Caco-2 (cell line): ENCODE results near the gene DOCK4. TPM values are rescaled to one million over a fixed set of nuclear protein-coding genes. Genes with fewer than 3 reads are reported as not detected.

Experiments
- BruUV-seq: library from RNA; stranded (reverse); fragments of 400-500 nt; replicated peaks from 2 replicates; lab custom pipeline; 2021; lab: Mats Ljungman, UMichigan
- CTCF ChIA-PET: fragments of 300-600 bp; sonication (Branson Sonifier 250); formaldehyde crosslinking; loops from one replicate; lab custom pipeline; 2022; ENCODE audit warnings: antibody characterized with exemption; lab: Charles Lee
- POLR2A ChIA-PET: fragments of 300-600 bp; sonication (Branson Sonifier 250); formaldehyde crosslinking; loops from one replicate; lab custom pipeline; 2022; ENCODE audit warnings: antibody characterized with exemption; lab: Charles Lee
- DNase-seq, 2 experiments: peaks; one replicate each; pipeline versions ENCODE4 v3.0.0 to v3.0.0-alpha.2; 2020 to 2022
- H3K27me3 ChIP-seq: replicated peaks from 2 replicates; pipeline ENCODE4 v1.6.0; 2011; ENCODE audit warnings: low read length; ENCODE audit not compliant: control insufficient read depth, insufficient read depth
- H3K36me3 ChIP-seq: 2 replicates; pipeline ENCODE4 v1.5.1; 2011; ENCODE audit warnings: low read length; ENCODE audit not compliant: control insufficient read depth, insufficient read depth
- H3K4me1 ChIP-seq: fragments of 250-450 bp; sonication (Bioruptor Pico); 2 replicates; pipeline ENCODE4 v1.5.1; 2020; ENCODE audit warnings: mild to moderate bottlenecking
- H3K4me3 ChIP-seq: 2 replicates; pipeline ENCODE4 v1.5.1; 2011; ENCODE audit warnings: low read depth, mild to moderate bottlenecking, control low read depth, low read length
- H3K9me3 ChIP-seq: fragments of 250-450 bp; sonication (Bioruptor Pico); 2 replicates; pipeline ENCODE4 v1.5.1; 2020; ENCODE audit warnings: mild to moderate bottlenecking, moderate library complexity
- H3K27ac Mint-ChIP-seq: one replicate; pipeline ENCODE4 v1.8.0; 2022; ENCODE audit warnings: mixed read lengths; ENCODE audit not compliant: unreplicated experiment
- H3K27me3 Mint-ChIP-seq: one replicate; pipeline ENCODE4 v1.8.0; 2022; ENCODE audit warnings: mixed read lengths; ENCODE audit not compliant: insufficient read depth, unreplicated experiment
- H3K36me3 Mint-ChIP-seq: one replicate; pipeline ENCODE4 v1.8.0; 2022; ENCODE audit warnings: mild to moderate bottlenecking, mixed read lengths; ENCODE audit not compliant: insufficient read depth, unreplicated experiment
- H3K4me1 Mint-ChIP-seq: one replicate; pipeline ENCODE4 v1.8.0; 2022; ENCODE audit warnings: low read depth, mixed read lengths; ENCODE audit not compliant: unreplicated experiment
- H3K4me3 Mint-ChIP-seq: one replicate; pipeline ENCODE4 v1.8.0; 2022; ENCODE audit warnings: mild to moderate bottlenecking, moderate library complexity, mixed read lengths; ENCODE audit not compliant: unreplicated experiment
- H3K9me3 Mint-ChIP-seq: one replicate; pipeline ENCODE4 v1.8.0; 2022; ENCODE audit warnings: mixed read lengths; ENCODE audit not compliant: unreplicated experiment
- CTCF ChIP-seq, 2 experiments: fragments of 200-600 bp in 1 of 2; IDR thresholded peaks; 1 replicate in 1 of 2; 2 replicates in 1 of 2; pipeline versions ENCODE4 v1.5.1 to v1.8.0; 2011 to 2022; ENCODE audit warnings: antibody characterized with exemption in 1 of 2, control low read depth in 1 of 2, inconsistent platforms in 1 of 2, low read depth in 1 of 2, low read length in 1 of 2, mild to moderate bottlenecking in 1 of 2, moderate library complexity in 1 of 2; ENCODE audit not compliant: insufficient read depth in 1 of 2, severe bottlenecking in 1 of 2, unreplicated experiment in 1 of 2
- intact Hi-C: fragments of 100-400 bp; cut with micrococcal nuclease; formaldehyde crosslinking; loops from one replicate; pipeline ENCODE4 v1.10.0; 2022; ENCODE audit not compliant: unreplicated experiment
- total RNA-seq: library from RNA; stranded (reverse); gene quantifications from 2 replicates; pipeline ENCODE4 v1.2.3, GENCODE V29; 2022

Gene DOCK4
- total RNA-seq, 1 experiment from 2014 or later, result 2.0 TPM

- no peak for DNase-seq
- Histone ChIP-seq H3K9me3 (no peaks in the 10 kb centered on the region), H3K27me3 (no peaks in the 10 kb centered on the region), H3K36me3 (no peaks in the 10 kb centered on the region), H3K4me1 (no peaks in the 10 kb centered on the region), H3K4me3 (no peak overlapping the region)
- Mint-ChIP-seq H3K4me1 (peaks cover 9% of the 10 kb centered on the region), H3K9me3 (peaks cover 10% of the 10 kb centered on the region), H3K36me3 (no peaks in the 10 kb centered on the region), H3K4me3 (no peak overlapping the region), H3K27me3 (no peaks in the 10 kb centered on the region), H3K27ac (no peak overlapping the region)
- TF ChIP-seq CTCF (IDR thresholded peaks at IDR 0.05; ENCODE audit: insufficient read depth in 1 of 2, low read depth in 1 of 2, low read length in 1 of 2, severe bottlenecking in 1 of 2, unreplicated experiment in 1 of 2), result no peak
- intact Hi-C loops, result no loop called here
- POLR2A ChIA-PET, result no interaction called here
- BruUV-seq, result no TSS peak
- CTCF ChIA-PET, result no interaction called here
These were observed 381.2 kb downstream of the DOCK4 start for GRCh38 chr7:111825046-111825445.

- ChIA-PET POLR2A (no interaction called here), CTCF (no interaction called here)
- no peaks in the 10 kb centered on the region for H3K36me3 Mint-ChIP-seq
- H3K4me1 Mint-ChIP-seq, result peaks cover 9% of the 10 kb centered on the region
- no TSS peak for BruUV-seq
- no peaks in the 10 kb centered on the region for H3K4me1 ChIP-seq
- no peaks in the 10 kb centered on the region for H3K9me3 ChIP-seq
- H3K27me3 ChIP-seq, result no peaks in the 10 kb centered on the region
- intact Hi-C loops, result no loop called here
- no peak overlapping the region for H3K27ac Mint-ChIP-seq
- no peaks in the 10 kb centered on the region for H3K36me3 ChIP-seq
- no peak for TF ChIP-seq CTCF (IDR thresholded peaks at IDR 0.05; ENCODE audit: insufficient read depth in 1 of 2, low read depth in 1 of 2, low read length in 1 of 2, severe bottlenecking in 1 of 2, unreplicated experiment in 1 of 2)
- H3K4me3 ChIP-seq, result no peak overlapping the region
- no peak for DNase-seq
- peaks cover 10% of the 10 kb centered on the region for H3K9me3 Mint-ChIP-seq
- H3K27me3 Mint-ChIP-seq, result no peaks in the 10 kb centered on the region
- H3K4me3 Mint-ChIP-seq, result no peak overlapping the region
These were observed 382.4 kb downstream of the DOCK4 start for GRCh38 chr7:111823826-111824225.

- no peaks in the 10 kb centered on the region for H3K4me1 ChIP-seq
- Mint-ChIP-seq H3K36me3 (no peaks in the 10 kb centered on the region), H3K4me3 (no peak overlapping the region), H3K27me3 (no peaks in the 10 kb centered on the region), H3K4me1 (no peaks in the 10 kb centered on the region), H3K27ac (no peak overlapping the region), H3K9me3 (peaks cover under 1% of the 10 kb centered on the region)
- intact Hi-C loops, result no loop called here
- no peak overlapping the region for H3K4me3 ChIP-seq
- no peaks in the 10 kb centered on the region for H3K36me3 ChIP-seq
- H3K27me3 ChIP-seq, result no peaks in the 10 kb centered on the region
- ChIA-PET POLR2A (no interaction called here), CTCF (no interaction called here)
- no peaks in the 10 kb centered on the region for H3K9me3 ChIP-seq
- no TSS peak for BruUV-seq
- no peak for DNase-seq
- no peak for TF ChIP-seq CTCF (IDR thresholded peaks at IDR 0.05; ENCODE audit: insufficient read depth in 1 of 2, low read depth in 1 of 2, low read length in 1 of 2, severe bottlenecking in 1 of 2, unreplicated experiment in 1 of 2)
These were observed 385.2 kb downstream of the DOCK4 start for GRCh38 chr7:111821046-111821445.
